A673 (cell line): Measurements from ENCODE around the gene FAHD1. TPM values are rescaled to one million over a fixed set of nuclear protein-coding genes. Genes with fewer than 3 reads are reported as not detected.

ENCODE experiments used
- BruUV-seq: library from RNA; stranded (reverse); fragments of 400-500 nt; replicated peaks from 2 replicates; lab custom pipeline; 2021; lab: Mats Ljungman, UMichigan
- CTCF ChIA-PET: fragments of 300-600 bp; sonication (Branson Sonifier 250); formaldehyde crosslinking; loops from one replicate; lab custom pipeline; 2022; ENCODE audit warnings: antibody characterized with exemption; lab: Charles Lee
- POLR2A ChIA-PET: fragments of 300-600 bp; sonication (Branson Sonifier 250); formaldehyde crosslinking; loops from one replicate; lab custom pipeline; 2022; ENCODE audit warnings: antibody characterized with exemption; ENCODE audit not compliant: low non-redundant PET; lab: Charles Lee
- DNase-seq: peaks from one replicate; pipeline ENCODE4 v3.0.0-alpha.2; 2015; ENCODE audit warnings: low spot score
- H3K27ac ChIP-seq: fragments of 200-600 bp; sonication (generic); 2 replicates; pipeline ENCODE4 v1.5.1; 2016; ENCODE audit warnings: mixed run types, low read depth, mild to moderate bottlenecking, mixed read lengths, antibody characterized with exemption, low read length; ENCODE audit not compliant: poor library complexity, severe bottlenecking
- H3K27me3 ChIP-seq: fragments of 200-600 bp; sonication (generic); replicated peaks from 2 replicates; pipeline ENCODE4 v1.6.1; 2017; ENCODE audit warnings: mixed run types, low read depth, mild to moderate bottlenecking, mixed read lengths, antibody characterized with exemption, low read length; ENCODE audit not compliant: insufficient read depth, poor library complexity
- H3K36me3 ChIP-seq: fragments of 200-600 bp; sonication (generic); 2 replicates; pipeline ENCODE4 v1.6.1; 2016; ENCODE audit warnings: mixed run types, mild to moderate bottlenecking, mixed read lengths, antibody characterized with exemption, low read length; ENCODE audit not compliant: insufficient read depth, poor library complexity, severe bottlenecking
- H3K4me1 ChIP-seq: fragments of 200-600 bp; sonication (generic); 2 replicates; pipeline ENCODE4 v1.6.1; 2017; ENCODE audit warnings: mixed run types, mild to moderate bottlenecking, mixed read lengths, antibody characterized with exemption, low read length; ENCODE audit not compliant: insufficient read depth, poor library complexity, severe bottlenecking
- H3K4me3 ChIP-seq: fragments of 200-600 bp; sonication (generic); 2 replicates; pipeline ENCODE4 v1.5.1; 2016; ENCODE audit warnings: low read depth, mixed run types, mild to moderate bottlenecking, mixed read lengths, low read length; ENCODE audit not compliant: poor library complexity, severe bottlenecking
- H3K9me3 ChIP-seq: fragments of 200-600 bp; sonication (generic); 2 replicates; pipeline ENCODE4 v1.6.1; 2016; ENCODE audit warnings: mixed run types, low read depth, mild to moderate bottlenecking, mixed read lengths, antibody characterized with exemption, low read length; ENCODE audit not compliant: poor library complexity, severe bottlenecking
- EZH2 ChIP-seq: fragments of 200-600 bp; sonication (generic); IDR thresholded peaks from 2 replicates; pipeline ENCODE4 v1.6.1; 2017; ENCODE audit warnings: borderline replicate concordance, low read depth, mild to moderate bottlenecking, mixed read lengths, antibody characterized with exemption, low read length; ENCODE audit not compliant: poor library complexity, severe bottlenecking
- intact Hi-C: fragments of 100-400 bp; cut with micrococcal nuclease; formaldehyde crosslinking; loops from one replicate; pipeline ENCODE4 v1.10.0; 2022; ENCODE audit not compliant: unreplicated experiment
- total RNA-seq: library from RNA; stranded (reverse); gene quantifications from 2 replicates; pipeline ENCODE4 v1.2.3, GENCODE V29; 2021
- TF ChIP-seq, protein P1 (sequence below): fragments of 300-800, 200-600 bp; sonication (generic); conservative IDR thresholded peaks from 2 replicates; pipeline ENCODE4 v1.5.1; 2017; ENCODE audit warnings: low read depth, mild to moderate bottlenecking, antibody characterized with exemption, low read length, moderate library complexity, mixed read lengths

FAHD1 gene
- total RNA-seq, 1 experiment from 2014 or later, result 19.9 TPM

DNA sequence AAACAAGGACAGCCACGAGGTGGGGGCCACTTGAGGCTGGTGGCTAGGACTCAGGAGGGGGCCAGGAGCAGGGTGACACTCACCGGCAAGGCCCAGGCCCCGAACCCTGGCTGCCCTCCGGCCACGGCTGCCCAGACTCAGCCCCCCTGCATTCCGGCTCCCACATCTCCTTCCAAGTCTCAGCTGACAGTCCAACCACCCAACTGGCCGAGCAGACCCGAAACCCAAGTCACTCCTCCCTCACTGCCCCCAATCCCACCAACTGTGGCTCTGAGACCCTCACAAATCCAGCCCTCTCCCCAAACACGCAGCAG is 9.8 kb upstream of the FAHD1 start:
- POLR2A ChIA-PET, result no interaction called here
- TF ChIP-seq, protein P1, sequence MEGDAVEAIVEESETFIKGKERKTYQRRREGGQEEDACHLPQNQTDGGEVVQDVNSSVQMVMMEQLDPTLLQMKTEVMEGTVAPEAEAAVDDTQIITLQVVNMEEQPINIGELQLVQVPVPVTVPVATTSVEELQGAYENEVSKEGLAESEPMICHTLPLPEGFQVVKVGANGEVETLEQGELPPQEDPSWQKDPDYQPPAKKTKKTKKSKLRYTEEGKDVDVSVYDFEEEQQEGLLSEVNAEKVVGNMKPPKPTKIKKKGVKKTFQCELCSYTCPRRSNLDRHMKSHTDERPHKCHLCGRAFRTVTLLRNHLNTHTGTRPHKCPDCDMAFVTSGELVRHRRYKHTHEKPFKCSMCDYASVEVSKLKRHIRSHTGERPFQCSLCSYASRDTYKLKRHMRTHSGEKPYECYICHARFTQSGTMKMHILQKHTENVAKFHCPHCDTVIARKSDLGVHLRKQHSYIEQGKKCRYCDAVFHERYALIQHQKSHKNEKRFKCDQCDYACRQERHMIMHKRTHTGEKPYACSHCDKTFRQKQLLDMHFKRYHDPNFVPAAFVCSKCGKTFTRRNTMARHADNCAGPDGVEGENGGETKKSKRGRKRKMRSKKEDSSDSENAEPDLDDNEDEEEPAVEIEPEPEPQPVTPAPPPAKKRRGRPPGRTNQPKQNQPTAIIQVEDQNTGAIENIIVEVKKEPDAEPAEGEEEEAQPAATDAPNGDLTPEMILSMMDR, result no peak
- no peak for TF ChIP-seq EZH2
- H3K27me3 ChIP-seq, result no peaks in the 10 kb centered on the region
- H3K4me3 ChIP-seq, result no peak overlapping the region
- DNase-seq, result no peak
- no peaks in the 10 kb centered on the region for H3K9me3 ChIP-seq
- no TSS peak for BruUV-seq
- no peaks in the 10 kb centered on the region for H3K36me3 ChIP-seq
- H3K27ac ChIP-seq, result no peak overlapping the region
- intact Hi-C loops, result no loop called here
- H3K4me1 ChIP-seq, result peaks cover 9% of the 10 kb centered on the region
- CTCF ChIA-PET, result no interaction called here

DNA sequence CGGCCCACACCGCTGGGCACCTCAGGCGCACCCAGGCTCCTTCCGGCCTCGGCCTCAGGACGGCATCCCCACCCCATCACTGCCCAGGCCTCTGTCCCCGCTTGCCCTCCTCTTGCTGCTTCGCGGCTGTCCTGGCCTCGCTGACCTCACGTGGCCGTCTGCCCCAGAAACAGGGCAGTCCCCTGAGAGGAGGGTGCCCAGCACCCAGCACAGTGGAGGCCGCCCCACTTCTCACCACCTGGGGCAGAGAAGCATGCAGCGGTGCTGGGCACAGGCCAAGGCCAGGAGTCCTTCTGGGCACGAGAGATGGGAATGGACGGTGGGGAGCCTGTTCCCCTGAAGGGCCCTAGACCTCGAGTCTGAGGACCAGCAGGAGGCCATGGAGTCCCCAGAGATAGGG is 9.3 kb upstream of the FAHD1 start:
- BruUV-seq, result no TSS peak
- intact Hi-C loops, result no loop called here
- no peak for DNase-seq
- H3K9me3 ChIP-seq, result no peaks in the 10 kb centered on the region
- ChIA-PET CTCF (no interaction called here), POLR2A (no interaction called here)
- no peak overlapping the region for H3K4me3 ChIP-seq
- H3K4me1 ChIP-seq, result peaks cover 5% of the 10 kb centered on the region
- no peaks in the 10 kb centered on the region for H3K27me3 ChIP-seq
- no peak for TF ChIP-seq EZH2
- TF ChIP-seq, protein P1, result no peak
- no peak overlapping the region for H3K27ac ChIP-seq
- no peaks in the 10 kb centered on the region for H3K36me3 ChIP-seq

DNA sequence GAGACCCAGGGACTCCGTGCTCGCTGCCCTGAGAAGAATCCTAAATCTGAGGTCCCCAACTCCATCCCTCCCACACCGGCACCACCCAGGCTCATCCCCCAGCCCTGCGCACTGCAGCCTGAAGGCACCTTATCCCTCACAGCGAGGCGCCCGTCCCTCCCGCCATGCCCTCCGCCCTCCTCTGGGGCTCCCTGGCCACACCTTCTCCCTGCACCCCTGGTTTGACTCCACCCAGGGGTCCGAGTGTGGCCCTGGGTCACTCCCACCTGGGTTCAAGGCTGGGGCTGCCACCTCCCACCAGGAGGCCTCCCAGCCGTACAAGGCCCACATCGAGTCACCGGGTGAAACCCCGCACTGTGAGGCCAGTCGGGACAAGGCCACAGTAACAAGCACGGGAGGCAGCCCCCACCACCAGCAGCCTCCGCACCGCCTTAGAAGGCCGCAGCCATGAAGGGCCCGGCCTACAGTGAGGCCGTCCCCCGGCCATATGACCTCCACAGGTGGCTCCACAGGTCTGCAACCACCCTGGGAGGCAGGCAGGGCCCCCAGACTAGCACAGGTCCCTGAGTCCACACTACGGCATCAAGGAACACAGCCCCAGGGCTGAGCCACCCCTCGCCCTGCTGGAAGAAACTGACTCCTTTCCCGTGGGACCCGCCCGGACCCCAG is 8.7 kb upstream of the FAHD1 start:
- Histone ChIP-seq H3K36me3 (no peaks in the 10 kb centered on the region), H3K4me3 (no peak overlapping the region), H3K9me3 (no peaks in the 10 kb centered on the region), H3K4me1 (no peaks in the 10 kb centered on the region), H3K27ac (no peak overlapping the region), H3K27me3 (no peaks in the 10 kb centered on the region)
- no TSS peak for BruUV-seq
- ChIA-PET CTCF (no interaction called here), POLR2A (no interaction called here)
- intact Hi-C loops, result no loop called here
- TF ChIP-seq, protein P1, result no peak
- TF ChIP-seq EZH2, result no peak
- DNase-seq, result no peak
